ENCODE data around the gene NECAB2. TPM values are rescaled to one million over a fixed set of nuclear protein-coding genes. Genes with fewer than 3 reads are reported as not detected.

NECAB2 gene
- total RNA-seq, 1 donor from 2014 or later = 0.39 TPM

DNA sequence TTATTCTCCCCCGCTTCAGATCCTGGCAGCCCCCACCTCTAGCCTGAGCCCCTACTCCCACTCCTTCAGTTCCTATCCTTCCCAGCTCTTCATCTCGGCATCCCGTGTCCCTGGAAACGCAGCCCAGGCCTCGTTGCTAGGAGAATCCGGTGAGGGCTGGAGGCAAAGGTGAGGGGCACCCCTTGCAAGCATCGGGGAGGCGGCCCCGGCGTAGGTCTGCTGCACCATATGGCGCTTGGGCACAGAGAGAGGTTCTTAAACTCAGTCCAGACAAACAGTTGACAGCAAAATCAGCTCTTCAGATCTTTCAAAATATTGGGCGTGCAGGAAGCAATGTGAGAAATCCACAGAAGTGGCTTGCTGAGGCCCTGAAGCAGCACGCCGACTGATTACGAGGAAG is 59.6 kb downstream of the NECAB2 start:
- no peak for DNase-seq

GRCh38 chr16:84029297-84030047 is 61.4 kb downstream of the NECAB2 start:
- no peak for DNase-seq

GRCh38 chr16:84031556-84031955 is 63.5 kb downstream of the NECAB2 start:
- no peak for DNase-seq

GRCh38 chr16:84032458-84033178 is 64.6 kb downstream of the NECAB2 start:
- DNase-seq = no peak

DNA sequence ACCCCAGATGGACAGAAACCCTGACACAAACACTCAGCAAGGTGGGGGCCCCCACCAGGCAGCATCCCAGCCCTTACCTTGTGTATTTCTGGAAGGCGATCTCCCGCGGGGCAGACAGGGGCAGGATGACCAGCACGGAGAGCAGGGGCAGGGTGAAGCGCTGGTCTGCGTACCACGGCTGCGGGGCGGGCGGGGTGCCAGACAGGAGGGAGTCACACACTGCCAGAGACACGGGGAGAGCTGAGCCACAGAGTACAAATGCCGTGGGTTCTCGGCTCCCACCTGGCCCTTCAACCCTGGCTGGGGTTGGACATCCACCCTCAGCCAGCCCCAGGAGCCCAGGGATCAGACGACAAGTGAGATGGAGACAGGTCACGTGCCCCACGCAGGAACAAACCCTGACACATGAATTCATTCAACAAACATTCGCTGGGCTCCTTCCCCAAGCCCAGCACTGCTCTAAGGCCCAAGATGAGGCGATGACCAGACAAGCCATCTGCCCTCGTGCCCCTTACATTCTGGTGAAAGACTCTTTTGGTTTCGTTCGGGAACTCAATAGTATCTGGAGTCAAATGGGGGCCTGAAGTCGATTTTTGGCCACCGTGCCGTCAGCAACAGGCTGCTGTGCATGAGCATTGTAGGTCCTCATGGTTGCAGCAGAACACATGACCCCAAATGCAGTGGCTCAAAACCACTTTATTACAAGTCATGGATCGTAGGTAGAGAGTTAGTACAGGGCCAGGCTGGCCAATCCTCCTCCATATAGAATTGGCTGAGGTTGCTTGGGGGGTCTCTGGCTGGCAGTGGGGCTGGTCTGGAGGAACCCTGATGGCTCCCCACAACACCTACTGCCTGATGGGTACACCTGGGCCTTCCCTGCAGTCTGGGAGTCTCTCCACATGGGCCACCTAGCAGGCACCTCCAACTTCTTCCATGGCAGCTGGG is 65.5 kb downstream of the NECAB2 start:
- DNase-seq = no peak

- no peak for DNase-seq
Measured at GRCh38 chr16:84034516-84034915, 66.5 kb downstream of the NECAB2 start.

DNA sequence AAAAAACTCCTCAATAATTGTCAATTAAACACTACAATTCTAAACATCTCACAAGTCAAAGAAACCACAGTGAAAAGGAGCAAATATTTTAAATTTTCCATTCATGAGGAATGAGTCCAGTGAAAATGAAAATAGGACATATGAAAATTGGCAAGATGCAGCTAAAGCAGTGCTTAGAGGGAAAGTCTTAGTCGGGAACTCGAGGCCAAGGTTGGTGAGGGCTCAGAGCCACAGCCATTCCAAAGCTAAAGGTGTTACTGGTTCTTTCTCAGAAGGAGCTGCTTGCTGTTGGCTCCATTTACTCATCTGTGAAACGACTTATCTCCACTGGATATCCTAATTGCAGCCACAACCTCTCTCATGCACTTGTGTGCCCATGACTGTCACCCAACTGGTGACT is 68.1 kb downstream of the NECAB2 start:
- DNase-seq = no peak

GRCh38 chr16:84036982-84037425 is 69.0 kb downstream of the NECAB2 start:
- no peak for DNase-seq

DNA sequence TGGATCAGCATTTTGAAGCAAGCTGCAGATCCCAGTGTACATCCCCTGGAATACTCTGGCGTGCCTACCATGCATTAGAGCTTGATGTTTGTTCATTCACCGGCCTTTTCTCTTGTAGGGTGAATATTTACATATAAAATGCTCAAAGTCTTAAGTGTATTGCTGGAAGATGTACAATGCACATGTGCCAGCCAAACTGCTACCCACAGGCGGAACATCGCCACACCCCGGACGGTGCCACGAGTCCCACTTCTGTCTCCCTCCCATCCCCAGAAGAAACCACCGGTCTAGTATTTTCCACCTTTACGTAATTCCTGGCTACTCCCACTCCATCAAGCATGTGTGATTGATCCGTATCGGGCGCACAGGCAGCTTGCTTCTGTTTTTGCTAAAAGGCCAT is 70.4 kb downstream of the NECAB2 start:
- no peak for DNase-seq

DNA sequence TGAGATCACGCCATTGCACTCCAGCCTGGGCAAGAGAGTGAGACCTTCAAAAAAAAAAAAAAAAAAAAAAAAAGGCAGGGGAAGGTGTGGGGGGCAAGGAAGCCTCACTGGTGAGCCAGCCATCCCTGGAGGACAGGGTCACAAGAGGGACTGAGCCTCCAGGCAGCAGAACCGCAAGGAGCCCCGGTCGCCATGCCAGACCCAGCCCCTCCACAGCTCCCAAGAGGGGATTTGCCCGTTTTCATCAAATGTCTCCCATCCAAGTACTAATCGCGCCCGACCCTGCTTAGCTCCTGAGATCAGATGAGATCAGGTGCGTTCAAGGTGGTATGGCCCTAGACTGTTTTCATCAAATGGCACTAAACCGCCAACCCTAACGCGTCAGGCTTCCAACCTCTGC is 71.7 kb downstream of the NECAB2 start:
- DNase-seq = no peak

DNA sequence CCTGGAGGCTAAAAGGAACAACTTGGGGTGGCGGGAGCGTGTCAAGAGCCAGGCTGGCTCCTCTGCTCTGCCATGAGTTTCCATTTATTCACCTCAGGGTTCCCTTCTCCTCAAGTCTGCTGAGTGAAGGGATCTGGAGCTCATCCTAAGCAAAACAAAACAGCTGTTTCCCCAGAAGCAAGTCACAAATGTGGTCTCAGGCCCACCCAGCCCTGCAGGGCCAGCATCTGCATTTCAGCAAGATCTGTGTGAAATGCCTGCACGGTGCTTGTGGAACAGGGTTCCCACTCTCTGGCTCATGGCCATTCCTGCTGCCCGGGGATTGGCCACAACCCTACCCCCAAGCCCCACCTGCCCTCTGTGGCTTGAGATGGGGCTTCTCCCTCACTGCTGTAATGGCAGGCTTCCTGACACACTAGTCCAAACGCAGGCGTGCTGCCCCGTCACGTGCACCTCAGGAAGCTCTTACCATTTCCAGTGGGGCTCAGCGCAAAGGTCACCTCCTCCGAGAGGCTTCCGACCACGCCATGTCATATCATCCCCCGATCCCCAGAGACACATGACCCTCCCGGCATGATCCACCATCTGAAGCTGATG is 72.3 kb downstream of the NECAB2 start:
- no peak for DNase-seq

GRCh38 chr16:84040823-84041820 is 73.1 kb downstream of the NECAB2 start:
- DNase-seq = peak; percentile 32

- no peak for DNase-seq
Measured at GRCh38 chr16:84041881-84042280, 73.8 kb downstream of the NECAB2 start.

- no peak for DNase-seq
Measured at GRCh38 chr16:84042308-84042878, 74.3 kb downstream of the NECAB2 start, which contains the start of gene SLC38A8. Gene SLC38A8, minus strand, starts transcription at chr16:84042795. Its CDS starts 638 bp downstream, at chr16:84042157.

GRCh38 chr16:84042879-84043485 is 74.9 kb downstream of the NECAB2 start:
- no peak for DNase-seq

GRCh38 chr16:84043486-84044117 is 75.6 kb downstream of the NECAB2 start:
- DNase-seq = no peak

DNA sequence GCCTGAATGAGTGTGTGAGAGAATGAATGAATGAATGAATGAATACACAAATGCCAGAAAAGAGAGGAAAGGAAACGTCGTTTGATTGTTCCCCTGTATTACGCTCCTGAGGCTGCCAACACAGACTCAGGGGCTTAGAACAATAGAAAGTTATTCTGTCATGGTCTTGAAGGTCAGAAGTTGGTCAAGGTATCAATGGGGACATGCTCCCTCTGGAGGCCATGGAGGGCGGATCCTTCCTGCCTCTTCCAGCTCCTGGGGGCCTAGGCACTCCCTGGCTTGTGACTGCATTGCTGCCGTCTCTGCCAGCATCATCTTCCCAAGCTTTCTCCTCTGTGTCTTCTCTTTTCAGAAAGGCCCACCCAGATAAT is 76.1 kb downstream of the NECAB2 start:
- no peak for DNase-seq

DNA sequence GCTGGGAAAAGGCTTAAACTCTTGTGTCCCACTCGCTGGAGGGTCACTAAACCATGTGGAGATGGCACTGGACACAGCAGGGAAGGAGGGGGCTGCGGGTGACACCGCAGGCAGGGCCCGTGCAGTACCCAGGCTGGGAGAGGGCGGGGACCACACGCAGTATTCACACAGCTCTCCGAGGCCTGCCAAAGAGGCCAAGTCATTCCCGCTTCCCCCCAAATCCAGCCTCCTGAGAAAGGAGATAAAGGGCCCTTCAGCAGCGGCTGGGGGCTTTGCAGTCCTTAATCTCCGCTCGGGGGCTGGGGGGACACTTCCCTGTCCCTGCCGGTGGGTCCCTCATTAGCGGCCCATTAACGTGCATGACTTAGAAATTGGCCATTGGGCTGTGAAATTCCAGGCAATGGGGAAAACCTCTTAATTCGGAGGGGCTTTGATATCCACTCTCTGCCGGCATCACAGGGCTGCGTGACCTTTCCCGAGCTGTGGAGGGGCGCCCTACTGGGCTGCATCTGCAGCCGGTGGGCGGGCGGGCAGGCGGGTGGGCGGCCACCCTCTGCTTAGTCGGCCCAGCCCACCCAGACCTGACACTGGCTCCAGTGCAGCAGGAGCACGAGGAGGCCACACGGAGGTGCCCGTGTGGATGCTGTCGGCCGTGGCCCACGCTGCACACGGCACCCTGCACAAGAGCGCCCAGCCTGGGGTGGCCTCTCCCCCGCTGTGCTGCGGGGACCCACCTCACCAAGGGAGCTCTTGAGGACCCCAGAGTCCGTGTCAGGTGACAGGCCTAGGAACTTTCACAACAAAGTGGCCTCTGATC is 77.2 kb downstream of the NECAB2 start:
- no peak for DNase-seq

Measured in skin of body (tissue), 2 donors.